Measurements from ENCODE around the gene SLC38A8.

- TF ChIP-seq POLR2AphosphoS5 (IDR thresholded peaks at IDR 0.05; ENCODE audit: borderline replicate concordance, low read depth, low read length) = no peak
- no peak for TF ChIP-seq FOXP2 (optimal IDR thresholded peaks at IDR 0.05; ENCODE audit: control extremely low read depth, extremely low read length, insufficient read depth)
Observed at GRCh38 chr16:83975590-83976260, 66.9 kb downstream of the SLC38A8 start.
